Measurements from ENCODE around the gene KRT83. TPM values are rescaled to one million over a fixed set of nuclear protein-coding genes. Genes with fewer than 3 reads are reported as not detected.
A peak's percentile ranks its signal among the peaks of the same experiment; 100 is the strongest.

The KRT83 gene
- total RNA-seq, 2 donors from 2014 or later: not detected

DNA sequence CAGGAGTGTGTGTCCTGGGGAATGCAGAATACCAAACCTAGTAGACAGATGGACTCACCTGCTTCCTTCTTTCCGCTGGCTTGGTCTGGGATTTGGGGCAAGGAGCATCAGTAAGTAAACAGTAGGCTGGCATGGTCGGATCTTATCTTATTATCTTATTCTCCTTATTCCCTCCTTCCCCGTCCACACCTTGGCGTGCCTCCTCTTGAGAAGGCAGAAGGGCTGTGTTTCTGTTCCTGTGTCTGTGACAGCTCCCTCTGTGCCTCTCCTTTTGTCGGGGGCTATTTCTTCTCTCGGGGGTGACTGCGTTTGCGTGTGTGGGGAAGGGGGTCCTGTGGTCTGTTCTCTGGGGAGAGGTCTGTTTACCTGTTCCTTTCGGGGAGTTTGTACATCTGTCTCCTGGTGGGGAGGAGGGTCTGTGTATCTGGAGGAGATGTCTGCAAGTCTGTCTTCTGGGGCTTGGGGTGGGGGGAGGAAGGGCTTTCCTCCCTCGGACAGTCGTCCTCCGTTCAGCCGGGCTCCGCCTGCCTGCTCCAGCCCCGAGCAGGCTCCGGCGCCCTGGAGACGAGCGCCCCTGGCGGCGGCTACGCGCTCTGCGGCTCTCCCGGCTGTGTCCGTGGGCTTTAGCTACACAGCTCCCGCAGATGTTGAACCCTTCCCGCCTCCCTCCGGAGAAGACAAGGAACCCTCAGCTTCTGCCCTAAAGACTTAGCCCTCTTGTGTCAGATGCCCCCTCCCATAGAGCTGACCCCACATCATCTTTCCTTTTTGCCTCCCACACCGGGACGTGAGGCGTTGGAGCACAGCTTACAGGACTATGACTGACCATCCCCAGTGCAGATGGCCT, 42.4 kb downstream of the KRT83 start:
- TF ChIP-seq, protein P1, sequence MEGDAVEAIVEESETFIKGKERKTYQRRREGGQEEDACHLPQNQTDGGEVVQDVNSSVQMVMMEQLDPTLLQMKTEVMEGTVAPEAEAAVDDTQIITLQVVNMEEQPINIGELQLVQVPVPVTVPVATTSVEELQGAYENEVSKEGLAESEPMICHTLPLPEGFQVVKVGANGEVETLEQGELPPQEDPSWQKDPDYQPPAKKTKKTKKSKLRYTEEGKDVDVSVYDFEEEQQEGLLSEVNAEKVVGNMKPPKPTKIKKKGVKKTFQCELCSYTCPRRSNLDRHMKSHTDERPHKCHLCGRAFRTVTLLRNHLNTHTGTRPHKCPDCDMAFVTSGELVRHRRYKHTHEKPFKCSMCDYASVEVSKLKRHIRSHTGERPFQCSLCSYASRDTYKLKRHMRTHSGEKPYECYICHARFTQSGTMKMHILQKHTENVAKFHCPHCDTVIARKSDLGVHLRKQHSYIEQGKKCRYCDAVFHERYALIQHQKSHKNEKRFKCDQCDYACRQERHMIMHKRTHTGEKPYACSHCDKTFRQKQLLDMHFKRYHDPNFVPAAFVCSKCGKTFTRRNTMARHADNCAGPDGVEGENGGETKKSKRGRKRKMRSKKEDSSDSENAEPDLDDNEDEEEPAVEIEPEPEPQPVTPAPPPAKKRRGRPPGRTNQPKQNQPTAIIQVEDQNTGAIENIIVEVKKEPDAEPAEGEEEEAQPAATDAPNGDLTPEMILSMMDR (IDR thresholded peaks at IDR 0.05): peak; percentile 98 to 99
- Histone ChIP-seq H3K9me3 (no peaks in the 10 kb centered on the region), H3K4me3 (no peak overlapping the region), H3K36me3 (no peaks in the 10 kb centered on the region), H3K27ac (peak overlapping the region in 1 of 2 donors; percentile 57), H3K4me1 (peaks cover 0 to 26% of the 10 kb centered on the region in 2 donors), H3K27me3 (no peaks in the 10 kb centered on the region)
- peak; percentile 65 for DNase-seq (ENCODE audit: low spot score)

DNA sequence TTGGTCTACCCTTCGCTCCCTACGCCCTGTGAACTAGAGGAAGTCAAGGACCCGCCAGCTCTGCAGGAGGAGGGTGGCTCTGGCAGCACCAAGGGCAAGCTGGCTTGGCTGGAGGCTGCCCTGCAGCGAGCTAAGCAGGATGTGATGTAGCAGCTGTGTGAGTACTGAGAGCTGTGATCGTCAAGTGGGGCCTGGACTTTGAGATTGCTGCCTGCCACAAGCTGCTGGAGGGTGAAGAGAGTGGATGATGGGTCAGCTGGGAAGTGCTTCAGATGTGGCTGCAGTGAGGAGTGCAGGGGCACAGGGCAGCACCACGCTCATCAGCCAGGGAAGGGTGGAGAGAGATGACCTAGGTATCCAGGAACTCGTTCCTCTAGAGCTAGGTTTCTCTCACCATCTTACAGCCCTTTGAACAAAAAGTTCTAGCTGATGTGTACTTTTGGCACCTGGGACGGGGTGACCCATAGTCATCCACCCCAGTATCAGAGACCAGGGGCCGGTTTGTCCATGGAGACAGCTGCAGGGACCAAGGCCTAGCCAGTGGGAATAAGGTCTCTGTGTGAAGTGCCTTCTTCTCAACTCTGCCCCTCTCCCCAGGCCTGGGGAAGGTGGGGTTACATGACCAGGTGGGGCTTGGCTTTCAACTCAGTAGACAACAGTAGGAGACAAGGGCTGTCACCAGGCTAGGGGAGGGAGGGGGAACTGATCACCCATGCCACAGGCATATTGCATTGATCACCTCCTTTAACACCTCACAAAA, 43.5 kb downstream of the KRT83 start:
- Histone ChIP-seq H3K27me3 (no peaks in the 10 kb centered on the region), H3K4me1 (peaks cover 0 to 26% of the 10 kb centered on the region in 2 donors), H3K4me3 (no peak overlapping the region), H3K36me3 (no peaks in the 10 kb centered on the region), H3K9me3 (no peaks in the 10 kb centered on the region), H3K27ac (no peak overlapping the region)
- no peak for DNase-seq (ENCODE audit: low spot score)
- TF ChIP-seq, protein P1 (IDR thresholded peaks at IDR 0.05): no peak

DNA sequence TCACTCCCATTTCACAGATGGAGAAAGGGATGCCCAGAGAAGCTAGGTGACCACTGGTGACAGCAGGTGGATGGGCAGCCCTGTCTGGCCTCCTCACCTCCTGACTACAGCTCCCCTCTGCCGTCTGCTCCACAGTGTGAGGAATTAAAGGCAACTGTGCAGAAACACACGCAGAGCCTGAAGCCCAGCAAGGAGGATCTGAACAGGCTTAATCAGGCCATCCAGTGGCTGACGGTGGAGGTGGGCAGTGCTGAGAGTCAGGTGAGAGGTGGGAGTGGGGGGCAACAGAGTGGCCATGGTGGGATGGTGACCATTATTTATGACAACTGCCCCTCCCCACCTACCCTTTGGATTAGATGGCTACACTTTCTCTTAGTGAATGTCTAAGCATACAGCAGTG, 45.5 kb downstream of the KRT83 start:
- Histone ChIP-seq H3K4me1 (peaks cover 0 to 18% of the 10 kb centered on the region in 2 donors), H3K9me3 (no peaks in the 10 kb centered on the region), H3K4me3 (no peak overlapping the region), H3K27me3 (no peaks in the 10 kb centered on the region), H3K27ac (no peak overlapping the region), H3K36me3 (no peaks in the 10 kb centered on the region)
- no peak for DNase-seq (ENCODE audit: low spot score)
- TF ChIP-seq, protein P1 (IDR thresholded peaks at IDR 0.05): no peak

DNA sequence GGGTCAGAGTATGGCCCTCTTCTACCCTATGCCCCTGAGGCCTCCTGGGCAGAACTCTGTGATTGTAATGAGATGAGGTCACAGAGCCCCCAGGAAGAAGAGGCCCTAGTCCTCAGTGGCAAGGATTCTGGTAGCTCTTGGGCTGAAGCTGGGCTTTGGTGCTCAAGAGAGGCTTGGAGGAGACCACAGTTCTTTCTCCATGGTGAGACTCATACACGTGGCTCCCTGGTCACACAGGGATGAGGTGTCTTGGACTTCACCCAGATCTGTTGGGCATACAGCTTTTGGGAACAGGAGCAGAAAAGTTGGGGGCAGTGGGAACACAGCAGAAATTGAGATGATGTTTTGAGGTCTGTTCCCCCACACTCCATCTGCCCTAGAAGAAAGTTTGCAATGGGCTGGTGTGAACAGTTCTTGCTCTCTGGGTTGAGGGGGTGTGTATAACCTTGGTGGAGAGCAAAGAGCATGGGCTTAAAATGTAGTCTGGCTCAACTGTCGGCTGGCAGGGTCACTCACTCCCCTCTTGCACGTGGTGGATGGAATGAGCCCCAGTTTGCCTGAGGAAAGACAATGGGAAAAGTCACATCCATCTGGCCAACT, 46.6 kb downstream of the KRT83 start, which contains the start of gene KRT86:
KRT86 (plus strand) TSS at position 125 of the 600 bp plus-strand sequence. CDS start 27,272 bp downstream, outside the sequence.
- Histone ChIP-seq H3K9me3 (no peaks in the 10 kb centered on the region), H3K4me1 (peaks cover 0 to 8% of the 10 kb centered on the region in 2 donors), H3K4me3 (no peak within 1 kb of the TSS), H3K27me3 (no peaks in the 10 kb centered on the region), H3K27ac (no peak within 1 kb of the TSS), H3K36me3 (no peaks in the 10 kb centered on the region)
- DNase-seq (ENCODE audit: low spot score): no peak
- TF ChIP-seq, protein P1 (IDR thresholded peaks at IDR 0.05): no peak

DNA sequence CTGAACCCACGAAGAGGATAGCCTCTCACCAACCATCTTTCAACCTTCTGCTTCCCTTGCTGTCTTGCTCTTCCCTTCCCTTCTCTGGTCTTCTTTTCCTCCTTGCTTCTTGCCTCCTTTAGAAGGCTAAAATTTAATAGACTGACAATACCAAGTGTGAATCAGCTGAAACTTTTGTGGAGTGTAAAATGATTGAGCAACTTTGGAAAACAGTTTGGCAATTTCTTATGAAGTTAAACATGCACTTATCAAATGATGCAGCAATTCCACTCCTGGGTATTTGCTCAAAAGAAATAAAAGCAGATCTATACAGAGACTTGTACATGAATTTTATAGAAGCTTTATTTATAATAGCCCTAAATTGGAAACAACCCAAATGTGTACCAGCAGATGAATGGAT, 50.0 kb downstream of the KRT83 start:
- Histone ChIP-seq H3K36me3 (no peaks in the 10 kb centered on the region), H3K4me3 (no peak overlapping the region), H3K4me1 (no peaks in the 10 kb centered on the region), H3K27ac (no peak overlapping the region), H3K27me3 (no peaks in the 10 kb centered on the region), H3K9me3 (no peaks in the 10 kb centered on the region)
- TF ChIP-seq, protein P1 (IDR thresholded peaks at IDR 0.05): no peak
- DNase-seq (ENCODE audit: low spot score): no peak
